ENCODE data around the gene SLC12A1.

Gene SLC12A1

GRCh38 chr15:48306639-48307038 lies 100.5 kb downstream of the SLC12A1 start:
- no peak for ATAC-seq
- TF ChIP-seq RARB (CRISPR knock-in tag; IDR thresholded peaks at IDR 0.05) (no peak), ZFP30 (CRISPR knock-in tag; IDR thresholded peaks at IDR 0.05) (no peak), ZNF70 (CRISPR knock-in tag; IDR thresholded peaks at IDR 0.05) (no peak)

- TF ChIP-seq PPARA (CRISPR knock-in tag; IDR thresholded peaks at IDR 0.05; ENCODE audit: borderline replicate concordance) (no peak), GLIS3 (CRISPR knock-in tag; IDR thresholded peaks at IDR 0.05) (no peak), CSDC2 (CRISPR knock-in tag; IDR thresholded peaks at IDR 0.05) (no peak), RARB (CRISPR knock-in tag; IDR thresholded peaks at IDR 0.05) (no peak), OSR1 (CRISPR knock-in tag; IDR thresholded peaks at IDR 0.05) (no peak), ISL1 (CRISPR knock-in tag; IDR thresholded peaks at IDR 0.05) (no peak), ZFP30 (CRISPR knock-in tag; IDR thresholded peaks at IDR 0.05) (no peak)
- TF ChIP-seq, protein P1, sequence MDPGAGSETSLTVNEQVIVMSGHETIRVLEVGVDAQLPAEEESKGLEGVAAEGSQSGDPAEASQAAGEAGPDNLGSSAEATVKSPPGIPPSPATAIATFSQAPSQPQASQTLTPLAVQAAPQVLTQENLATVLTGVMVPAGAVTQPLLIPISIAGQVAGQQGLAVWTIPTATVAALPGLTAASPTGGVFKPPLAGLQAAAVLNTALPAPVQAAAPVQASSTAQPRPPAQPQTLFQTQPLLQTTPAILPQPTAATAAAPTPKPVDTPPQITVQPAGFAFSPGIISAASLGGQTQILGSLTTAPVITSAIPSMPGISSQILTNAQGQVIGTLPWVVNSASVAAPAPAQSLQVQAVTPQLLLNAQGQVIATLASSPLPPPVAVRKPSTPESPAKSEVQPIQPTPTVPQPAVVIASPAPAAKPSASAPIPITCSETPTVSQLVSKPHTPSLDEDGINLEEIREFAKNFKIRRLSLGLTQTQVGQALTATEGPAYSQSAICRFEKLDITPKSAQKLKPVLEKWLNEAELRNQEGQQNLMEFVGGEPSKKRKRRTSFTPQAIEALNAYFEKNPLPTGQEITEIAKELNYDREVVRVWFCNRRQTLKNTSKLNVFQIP (CRISPR knock-in tag; IDR thresholded peaks at IDR 0.05; ENCODE audit: borderline replicate concordance, low read depth), result no peak
- no peak for ATAC-seq
These were observed 101.5 kb downstream of the SLC12A1 start for GRCh38 chr15:48307586-48307985.

GRCh38 chr15:48309740-48310139 lies 103.6 kb downstream of the SLC12A1 start:
- no peak for ATAC-seq
- no peak for TF ChIP-seq ZFP3 (CRISPR knock-in tag; IDR thresholded peaks at IDR 0.05)
- TF ChIP-seq OSR1 (CRISPR knock-in tag; IDR thresholded peaks at IDR 0.05), result no peak
- TF ChIP-seq, protein P1 (CRISPR knock-in tag; IDR thresholded peaks at IDR 0.05; ENCODE audit: borderline replicate concordance, low read depth), result no peak

DNA sequence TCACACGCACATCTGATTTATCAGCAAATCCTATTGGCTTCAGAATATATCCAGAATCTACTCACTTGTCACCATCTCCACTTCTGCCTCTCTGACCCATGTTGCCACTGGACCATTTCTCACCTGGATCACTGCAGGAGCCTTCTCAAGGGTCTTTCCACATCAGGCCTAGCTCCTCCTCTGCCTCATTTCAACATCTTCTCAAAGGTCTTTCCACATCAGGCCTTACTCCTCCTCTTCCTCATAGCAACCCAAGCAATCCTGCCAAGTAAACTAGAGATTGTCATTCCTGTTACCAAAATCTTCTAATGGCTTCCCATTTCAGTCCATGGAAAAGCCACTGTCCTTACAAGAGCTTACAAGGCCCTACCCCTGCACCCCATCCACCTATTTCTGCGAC lies 107.1 kb downstream of the SLC12A1 start:
- TF ChIP-seq, protein P1 (CRISPR knock-in tag; IDR thresholded peaks at IDR 0.05; ENCODE audit: borderline replicate concordance, low read depth), result no peak
- TF ChIP-seq OSR1 (CRISPR knock-in tag; IDR thresholded peaks at IDR 0.05) (no peak), ISL1 (CRISPR knock-in tag; IDR thresholded peaks at IDR 0.05) (no peak), CREB5 (CRISPR knock-in tag; IDR thresholded peaks at IDR 0.05; ENCODE audit: low read depth) (no peak), ZFP30 (CRISPR knock-in tag; IDR thresholded peaks at IDR 0.05) (no peak), ZNF565 (CRISPR knock-in tag; conservative IDR thresholded peaks at IDR 0.05; ENCODE audit: low read depth) (no peak), ZC3H10 (CRISPR knock-in tag; IDR thresholded peaks at IDR 0.05) (no peak)
- TF ChIP-seq, protein P2, sequence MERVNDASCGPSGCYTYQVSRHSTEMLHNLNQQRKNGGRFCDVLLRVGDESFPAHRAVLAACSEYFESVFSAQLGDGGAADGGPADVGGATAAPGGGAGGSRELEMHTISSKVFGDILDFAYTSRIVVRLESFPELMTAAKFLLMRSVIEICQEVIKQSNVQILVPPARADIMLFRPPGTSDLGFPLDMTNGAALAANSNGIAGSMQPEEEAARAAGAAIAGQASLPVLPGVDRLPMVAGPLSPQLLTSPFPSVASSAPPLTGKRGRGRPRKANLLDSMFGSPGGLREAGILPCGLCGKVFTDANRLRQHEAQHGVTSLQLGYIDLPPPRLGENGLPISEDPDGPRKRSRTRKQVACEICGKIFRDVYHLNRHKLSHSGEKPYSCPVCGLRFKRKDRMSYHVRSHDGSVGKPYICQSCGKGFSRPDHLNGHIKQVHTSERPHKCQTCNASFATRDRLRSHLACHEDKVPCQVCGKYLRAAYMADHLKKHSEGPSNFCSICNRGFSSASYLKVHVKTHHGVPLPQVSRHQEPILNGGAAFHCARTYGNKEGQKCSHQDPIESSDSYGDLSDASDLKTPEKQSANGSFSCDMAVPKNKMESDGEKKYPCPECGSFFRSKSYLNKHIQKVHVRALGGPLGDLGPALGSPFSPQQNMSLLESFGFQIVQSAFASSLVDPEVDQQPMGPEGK (CRISPR knock-in tag; IDR thresholded peaks at IDR 0.05; ENCODE audit: borderline replicate concordance), result no peak
- no peak for ATAC-seq

GRCh38 chr15:48315041-48315440 lies 108.9 kb downstream of the SLC12A1 start:
- TF ChIP-seq TSHZ2 (CRISPR knock-in tag; IDR thresholded peaks at IDR 0.05), result no peak
- TF ChIP-seq ZNF8 (CRISPR knock-in tag; IDR thresholded peaks at IDR 0.05), result no peak
- TF ChIP-seq CSDC2 (CRISPR knock-in tag; IDR thresholded peaks at IDR 0.05), result no peak
- no peak for TF ChIP-seq ARNTL (CRISPR knock-in tag; IDR thresholded peaks at IDR 0.05; ENCODE audit: borderline replicate concordance, low read depth)
- no peak for TF ChIP-seq CREB5 (CRISPR knock-in tag; IDR thresholded peaks at IDR 0.05; ENCODE audit: low read depth)
- no peak for TF ChIP-seq CSRNP3 (CRISPR knock-in tag; IDR thresholded peaks at IDR 0.05)
- TF ChIP-seq GLIS3 (CRISPR knock-in tag; IDR thresholded peaks at IDR 0.05), result no peak
- ATAC-seq, result no peak
